GM23338 (cell line): Measurements from ENCODE around the gene TMEM174. TPM values are rescaled to one million over a fixed set of nuclear protein-coding genes. Genes with fewer than 3 reads are reported as not detected.

Experiments used
- ATAC-seq: fragments of 200-7000 bp; cut with Tn5 transposase; 3 replicates; pipeline ENCODE4 v1.9.1; 2020
- DNase-seq: peaks from one replicate; pipeline ENCODE4 v3.0.0-alpha.2; 2015; ENCODE audit warnings: low spot score
- H2AFZ ChIP-seq: fragments of 200-600 bp; sonication (generic); 2 replicates; pipeline ENCODE4 v1.8.0; 2016; ENCODE audit warnings: antibody characterized with exemption, mild to moderate bottlenecking, moderate library complexity
- H3F3A ChIP-seq: fragments of 200-600 bp; sonication (generic); replicated peaks from 2 replicates; pipeline ENCODE4 v1.8.0; 2017; ENCODE audit warnings: antibody characterized with exemption, mixed run types, low read depth
- H3K27ac ChIP-seq: fragments of 200-600 bp; sonication (generic); 2 replicates; pipeline ENCODE4 v1.6.1; 2016; ENCODE audit warnings: low read depth
- H3K27me3 ChIP-seq: fragments of 200-600 bp; sonication (generic); 2 replicates; pipeline ENCODE4 v1.8.0; 2016; ENCODE audit warnings: mild to moderate bottlenecking, mixed run types, moderate library complexity; ENCODE audit not compliant: insufficient read depth
- H3K36me3 ChIP-seq: fragments of 200-600 bp; sonication (generic); 2 replicates; pipeline ENCODE4 v1.8.0; 2016; ENCODE audit warnings: mild to moderate bottlenecking; ENCODE audit not compliant: insufficient read depth
- H3K4me1 ChIP-seq: fragments of 200-600 bp; sonication (generic); 2 replicates; pipeline ENCODE4 v1.8.0; 2016; ENCODE audit warnings: mild to moderate bottlenecking, moderate library complexity; ENCODE audit not compliant: insufficient read depth
- H3K4me2 ChIP-seq: fragments of 200-600 bp; sonication (generic); 2 replicates; pipeline ENCODE4 v1.7.1; 2017; ENCODE audit warnings: mixed run types
- H3K4me3 ChIP-seq: fragments of 200-600 bp; sonication (generic); 2 replicates; pipeline ENCODE4 v1.6.1; 2016; ENCODE audit warnings: mixed run types
- H3K79me2 ChIP-seq: fragments of 200-600 bp; sonication (generic); replicated peaks from 2 replicates; pipeline ENCODE4 v1.8.0; 2017; ENCODE audit warnings: mild to moderate bottlenecking; ENCODE audit not compliant: insufficient read depth
- H3K9me2 ChIP-seq: fragments of 200-600 bp; sonication (generic); 2 replicates; pipeline ENCODE4 v1.8.0; 2017; ENCODE audit not compliant: insufficient read depth
- H4K20me1 ChIP-seq: fragments of 200-600 bp; sonication (generic); replicated peaks from 2 replicates; pipeline ENCODE4 v1.8.0; 2017; ENCODE audit warnings: mild to moderate bottlenecking; ENCODE audit not compliant: insufficient read depth
- H3K27ac Mint-ChIP-seq: 2 replicates; pipeline ENCODE4 v1.8.0; 2020; ENCODE audit warnings: inconsistent platforms, mild to moderate bottlenecking, moderate library complexity, mixed read lengths
- H3K27me3 Mint-ChIP-seq: 3 replicates; pipeline ENCODE4 v1.8.0; 2022; ENCODE audit warnings: low read depth, mild to moderate bottlenecking, moderate library complexity, mixed read lengths, inconsistent platforms; ENCODE audit not compliant: insufficient read depth, poor library complexity
- H3K36me3 Mint-ChIP-seq: 3 replicates; pipeline ENCODE4 v1.8.0; 2021; ENCODE audit warnings: low read depth, mild to moderate bottlenecking, inconsistent platforms, moderate library complexity, mixed read lengths
- H3K4me1 Mint-ChIP-seq: 3 replicates; pipeline ENCODE4 v1.8.0; 2020; ENCODE audit warnings: mild to moderate bottlenecking, inconsistent platforms, mixed read lengths
- H3K4me3 Mint-ChIP-seq: 3 replicates; pipeline ENCODE4 v1.8.0; 2021; ENCODE audit warnings: moderate library complexity, mild to moderate bottlenecking, inconsistent platforms, mixed read lengths
- H3K9me3 Mint-ChIP-seq: 3 replicates; pipeline ENCODE4 v1.8.0; 2020; ENCODE audit warnings: moderate library complexity, mild to moderate bottlenecking, inconsistent platforms, mixed read lengths
- CREB1 ChIP-seq: fragments of 250-450 bp; sonication (Bioruptor Pico); IDR thresholded peaks from 2 replicates; pipeline ENCODE4 v1.5.0; 2020; ENCODE audit warnings: low read depth, mild to moderate bottlenecking, moderate library complexity
- EZH2 ChIP-seq: fragments of 200-600 bp; sonication (generic); IDR thresholded peaks from one replicate; pipeline ENCODE4 v1.8.0; 2017; ENCODE audit warnings: antibody characterized with exemption, mild to moderate bottlenecking, low read depth; ENCODE audit not compliant: unreplicated experiment
- EZH2phosphoT487 ChIP-seq: fragments of 200-600 bp; sonication (generic); IDR thresholded peaks from one replicate; pipeline ENCODE4 v1.8.1; 2018; ENCODE audit warnings: antibody characterized with exemption; ENCODE audit not compliant: unreplicated experiment
- JUNB ChIP-seq: IDR thresholded peaks from one replicate; pipeline ENCODE4 v1.6.1; 2016; ENCODE audit warnings: antibody characterized with exemption; ENCODE audit not compliant: unreplicated experiment
- NANOG ChIP-seq: IDR thresholded peaks from 2 replicates; pipeline ENCODE4 v1.6.1; 2016; ENCODE audit warnings: antibody characterized with exemption, borderline replicate concordance
- POLR2AphosphoS5 ChIP-seq: IDR thresholded peaks from 2 replicates; pipeline ENCODE4 v1.6.1; 2016; ENCODE audit warnings: antibody characterized with exemption, low read depth
- STAT1 ChIP-seq: IDR thresholded peaks from one replicate; pipeline ENCODE4 v1.6.1; 2016; ENCODE audit warnings: antibody characterized with exemption; ENCODE audit not compliant: unreplicated experiment
- ZNF114 ChIP-seq: fragments of 250-450 bp; sonication (Bioruptor Pico); IDR thresholded peaks from 2 replicates; pipeline ENCODE4 v1.5.0; 2020; ENCODE audit warnings: mild to moderate bottlenecking, moderate library complexity
- ZNF331 ChIP-seq: fragments of 250-450 bp; sonication (Bioruptor Pico); IDR thresholded peaks from 2 replicates; pipeline ENCODE4 v1.5.0; 2020; ENCODE audit warnings: low read depth, mild to moderate bottlenecking, moderate library complexity
- polyA plus RNA-seq: library from polyadenylated mRNA; unstranded; fragments of >200 nt; fragmentation: Nextera tagmentation; extraction: Ambion mirVana; gene quantifications from 2 replicates; pipeline ENCODE4 v1.2.1, GENCODE V29; 2016
- total RNA-seq: library from RNA; depleted of rRNA; stranded (reverse); fragments of >200 nt; shearing (Covaris generic); gene quantifications from 2 replicates; pipeline ENCODE4 v1.2.3, GENCODE V29; 2014
- TF ChIP-seq, protein P1 (sequence below): IDR thresholded peaks from 2 replicates; pipeline ENCODE4 v1.6.1; 2016; ENCODE audit warnings: antibody characterized with exemption
- TF ChIP-seq, protein P2 (sequence below): fragments of 250-450 bp; sonication (Bioruptor Pico); IDR thresholded peaks from 2 replicates; pipeline ENCODE4 v1.5.0; 2020; ENCODE audit warnings: mild to moderate bottlenecking, moderate library complexity
- TF ChIP-seq, protein P3 (sequence below), 2 experiments: fragments of 200-600 bp in 1 of 2; sonication (generic) in 1 of 2; conservative IDR thresholded peaks; 2 replicates each; pipeline versions ENCODE4 v1.5.1 to v1.6.1; 2016 to 2017; ENCODE audit warnings: antibody characterized with exemption in 2 of 2, low read depth in 2 of 2, mild to moderate bottlenecking in 2 of 2, moderate library complexity in 1 of 2
- TF ChIP-seq, protein P4 (sequence below): IDR thresholded peaks from one replicate; pipeline ENCODE4 v1.6.1; 2018; ENCODE audit warnings: antibody characterized with exemption; ENCODE audit not compliant: unreplicated experiment

TMEM174 gene
- total and polyA plus RNA-seq, 2 experiments from 2014 or later: not detected

DNA sequence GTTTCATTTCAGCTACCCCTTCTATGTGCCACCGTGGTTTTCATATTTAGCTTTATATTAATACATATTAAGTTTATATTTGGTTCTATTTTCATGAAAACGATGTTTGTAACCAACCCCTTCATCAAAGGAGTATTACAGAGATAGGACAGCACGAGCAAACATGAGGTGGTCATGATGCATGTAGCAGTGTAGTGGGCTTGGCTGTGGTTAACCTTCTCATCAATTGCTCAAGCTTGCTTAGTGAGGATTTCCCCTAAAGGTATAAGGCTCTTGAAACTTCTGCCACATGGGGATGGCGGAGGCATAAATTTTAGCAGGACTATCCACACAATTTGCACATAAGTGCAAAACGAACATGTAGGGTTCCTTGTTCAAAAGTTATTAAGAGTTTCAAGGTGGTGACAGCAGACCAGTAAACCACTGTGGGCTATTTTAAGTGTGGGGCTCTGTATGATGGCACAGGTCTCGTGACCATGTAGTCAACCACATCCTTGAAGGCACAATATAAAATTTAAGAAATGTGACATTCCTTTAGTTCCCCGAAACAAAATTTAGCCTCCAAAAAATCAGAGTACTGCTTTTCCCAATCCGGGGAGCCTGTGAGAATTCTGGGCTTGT, 24.8 kb downstream of the TMEM174 start:
- H3K4me1 ChIP-seq: peaks cover 13% of the 10 kb centered on the region
- Mint-ChIP-seq H3K36me3 (no peaks in the 10 kb centered on the region; the same call in 2 of the 3 replicates), H3K27ac (no peak overlapping the region), H3K27me3 (peaks cover 16% of the 10 kb centered on the region), H3K4me1 (peaks cover 3% of the 10 kb centered on the region; the same call in 2 of the 3 replicates), H3K9me3 (no peaks in the 10 kb centered on the region), H3K4me3 (no peak overlapping the region)
- H3K4me3 ChIP-seq: no peak overlapping the region
- DNase-seq (no peak), ATAC-seq (no peak)
- H3K4me2 ChIP-seq: no peak overlapping the region
- no peaks in the 10 kb centered on the region for H3K9me2 ChIP-seq
- H3K36me3 ChIP-seq: no peaks in the 10 kb centered on the region
- no peak overlapping the region for H3K27ac ChIP-seq
- no peaks in the 10 kb centered on the region for H3F3A ChIP-seq
- peaks cover 15% of the 10 kb centered on the region for H3K27me3 ChIP-seq
- H4K20me1 ChIP-seq: no peaks in the 10 kb centered on the region
- no peaks in the 10 kb centered on the region for H3K79me2 ChIP-seq
- no peak for TF ChIP-seq EZH2phosphoT487
- no peak for TF ChIP-seq CREB1
- no peak for TF ChIP-seq ZNF114 (CRISPR knock-in tag)
- TF ChIP-seq NANOG: no peak
- TF ChIP-seq, protein P1, sequence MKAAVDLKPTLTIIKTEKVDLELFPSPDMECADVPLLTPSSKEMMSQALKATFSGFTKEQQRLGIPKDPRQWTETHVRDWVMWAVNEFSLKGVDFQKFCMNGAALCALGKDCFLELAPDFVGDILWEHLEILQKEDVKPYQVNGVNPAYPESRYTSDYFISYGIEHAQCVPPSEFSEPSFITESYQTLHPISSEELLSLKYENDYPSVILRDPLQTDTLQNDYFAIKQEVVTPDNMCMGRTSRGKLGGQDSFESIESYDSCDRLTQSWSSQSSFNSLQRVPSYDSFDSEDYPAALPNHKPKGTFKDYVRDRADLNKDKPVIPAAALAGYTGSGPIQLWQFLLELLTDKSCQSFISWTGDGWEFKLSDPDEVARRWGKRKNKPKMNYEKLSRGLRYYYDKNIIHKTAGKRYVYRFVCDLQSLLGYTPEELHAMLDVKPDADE: no peak
- no peak for TF ChIP-seq ZNF331 (CRISPR knock-in tag)
- no peak for TF ChIP-seq POLR2AphosphoS5
- no peak for TF ChIP-seq EZH2
- TF ChIP-seq, protein P2, sequence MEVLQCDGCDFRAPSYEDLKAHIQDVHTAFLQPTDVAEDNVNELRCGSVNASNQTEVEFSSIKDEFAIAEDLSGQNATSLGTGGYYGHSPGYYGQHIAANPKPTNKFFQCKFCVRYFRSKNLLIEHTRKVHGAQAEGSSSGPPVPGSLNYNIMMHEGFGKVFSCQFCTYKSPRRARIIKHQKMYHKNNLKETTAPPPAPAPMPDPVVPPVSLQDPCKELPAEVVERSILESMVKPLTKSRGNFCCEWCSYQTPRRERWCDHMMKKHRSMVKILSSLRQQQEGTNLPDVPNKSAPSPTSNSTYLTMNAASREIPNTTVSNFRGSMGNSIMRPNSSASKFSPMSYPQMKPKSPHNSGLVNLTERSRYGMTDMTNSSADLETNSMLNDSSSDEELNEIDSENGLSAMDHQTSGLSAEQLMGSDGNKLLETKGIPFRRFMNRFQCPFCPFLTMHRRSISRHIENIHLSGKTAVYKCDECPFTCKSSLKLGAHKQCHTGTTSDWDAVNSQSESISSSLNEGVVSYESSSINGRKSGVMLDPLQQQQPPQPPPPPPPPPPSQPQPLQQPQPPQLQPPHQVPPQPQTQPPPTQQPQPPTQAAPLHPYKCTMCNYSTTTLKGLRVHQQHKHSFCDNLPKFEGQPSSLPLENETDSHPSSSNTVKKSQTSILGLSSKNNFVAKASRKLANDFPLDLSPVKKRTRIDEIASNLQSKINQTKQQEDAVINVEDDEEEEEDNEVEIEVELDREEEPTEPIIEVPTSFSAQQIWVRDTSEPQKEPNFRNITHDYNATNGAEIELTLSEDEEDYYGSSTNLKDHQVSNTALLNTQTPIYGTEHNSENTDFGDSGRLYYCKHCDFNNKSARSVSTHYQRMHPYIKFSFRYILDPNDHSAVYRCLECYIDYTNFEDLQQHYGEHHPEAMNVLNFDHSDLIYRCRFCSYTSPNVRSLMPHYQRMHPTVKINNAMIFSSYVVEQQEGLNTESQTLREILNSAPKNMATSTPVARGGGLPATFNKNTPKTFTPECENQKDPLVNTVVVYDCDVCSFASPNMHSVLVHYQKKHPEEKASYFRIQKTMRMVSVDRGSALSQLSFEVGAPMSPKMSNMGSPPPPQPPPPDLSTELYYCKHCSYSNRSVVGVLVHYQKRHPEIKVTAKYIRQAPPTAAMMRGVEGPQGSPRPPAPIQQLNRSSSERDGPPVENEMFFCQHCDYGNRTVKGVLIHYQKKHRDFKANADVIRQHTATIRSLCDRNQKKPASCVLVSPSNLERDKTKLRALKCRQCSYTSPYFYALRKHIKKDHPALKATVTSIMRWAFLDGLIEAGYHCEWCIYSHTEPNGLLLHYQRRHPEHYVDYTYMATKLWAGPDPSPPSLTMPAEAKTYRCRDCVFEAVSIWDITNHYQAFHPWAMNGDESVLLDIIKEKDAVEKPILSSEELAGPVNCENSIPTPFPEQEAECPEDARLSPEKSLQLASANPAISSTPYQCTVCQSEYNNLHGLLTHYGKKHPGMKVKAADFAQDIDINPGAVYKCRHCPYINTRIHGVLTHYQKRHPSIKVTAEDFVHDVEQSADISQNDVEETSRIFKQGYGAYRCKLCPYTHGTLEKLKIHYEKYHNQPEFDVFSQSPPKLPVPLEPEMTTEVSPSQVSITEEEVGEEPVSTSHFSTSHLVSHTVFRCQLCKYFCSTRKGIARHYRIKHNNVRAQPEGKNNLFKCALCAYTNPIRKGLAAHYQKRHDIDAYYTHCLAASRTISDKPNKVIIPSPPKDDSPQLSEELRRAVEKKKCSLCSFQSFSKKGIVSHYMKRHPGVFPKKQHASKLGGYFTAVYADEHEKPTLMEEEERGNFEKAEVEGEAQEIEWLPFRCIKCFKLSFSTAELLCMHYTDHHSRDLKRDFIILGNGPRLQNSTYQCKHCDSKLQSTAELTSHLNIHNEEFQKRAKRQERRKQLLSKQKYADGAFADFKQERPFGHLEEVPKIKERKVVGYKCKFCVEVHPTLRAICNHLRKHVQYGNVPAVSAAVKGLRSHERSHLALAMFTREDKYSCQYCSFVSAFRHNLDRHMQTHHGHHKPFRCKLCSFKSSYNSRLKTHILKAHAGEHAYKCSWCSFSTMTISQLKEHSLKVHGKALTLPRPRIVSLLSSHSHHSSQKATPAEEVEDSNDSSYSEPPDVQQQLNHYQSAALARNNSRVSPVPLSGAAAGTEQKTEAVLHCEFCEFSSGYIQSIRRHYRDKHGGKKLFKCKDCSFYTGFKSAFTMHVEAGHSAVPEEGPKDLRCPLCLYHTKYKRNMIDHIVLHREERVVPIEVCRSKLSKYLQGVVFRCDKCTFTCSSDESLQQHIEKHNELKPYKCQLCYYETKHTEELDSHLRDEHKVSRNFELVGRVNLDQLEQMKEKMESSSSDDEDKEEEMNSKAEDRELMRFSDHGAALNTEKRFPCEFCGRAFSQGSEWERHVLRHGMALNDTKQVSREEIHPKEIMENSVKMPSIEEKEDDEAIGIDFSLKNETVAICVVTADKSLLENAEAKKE (CRISPR knock-in tag): no peak
- TF ChIP-seq, protein P3, sequence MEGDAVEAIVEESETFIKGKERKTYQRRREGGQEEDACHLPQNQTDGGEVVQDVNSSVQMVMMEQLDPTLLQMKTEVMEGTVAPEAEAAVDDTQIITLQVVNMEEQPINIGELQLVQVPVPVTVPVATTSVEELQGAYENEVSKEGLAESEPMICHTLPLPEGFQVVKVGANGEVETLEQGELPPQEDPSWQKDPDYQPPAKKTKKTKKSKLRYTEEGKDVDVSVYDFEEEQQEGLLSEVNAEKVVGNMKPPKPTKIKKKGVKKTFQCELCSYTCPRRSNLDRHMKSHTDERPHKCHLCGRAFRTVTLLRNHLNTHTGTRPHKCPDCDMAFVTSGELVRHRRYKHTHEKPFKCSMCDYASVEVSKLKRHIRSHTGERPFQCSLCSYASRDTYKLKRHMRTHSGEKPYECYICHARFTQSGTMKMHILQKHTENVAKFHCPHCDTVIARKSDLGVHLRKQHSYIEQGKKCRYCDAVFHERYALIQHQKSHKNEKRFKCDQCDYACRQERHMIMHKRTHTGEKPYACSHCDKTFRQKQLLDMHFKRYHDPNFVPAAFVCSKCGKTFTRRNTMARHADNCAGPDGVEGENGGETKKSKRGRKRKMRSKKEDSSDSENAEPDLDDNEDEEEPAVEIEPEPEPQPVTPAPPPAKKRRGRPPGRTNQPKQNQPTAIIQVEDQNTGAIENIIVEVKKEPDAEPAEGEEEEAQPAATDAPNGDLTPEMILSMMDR (conservative IDR thresholded peaks at IDR 0.05; ENCODE audit: low read depth in 2 of 2): no peak
- no peak for TF ChIP-seq JUNB
- TF ChIP-seq, protein P4, sequence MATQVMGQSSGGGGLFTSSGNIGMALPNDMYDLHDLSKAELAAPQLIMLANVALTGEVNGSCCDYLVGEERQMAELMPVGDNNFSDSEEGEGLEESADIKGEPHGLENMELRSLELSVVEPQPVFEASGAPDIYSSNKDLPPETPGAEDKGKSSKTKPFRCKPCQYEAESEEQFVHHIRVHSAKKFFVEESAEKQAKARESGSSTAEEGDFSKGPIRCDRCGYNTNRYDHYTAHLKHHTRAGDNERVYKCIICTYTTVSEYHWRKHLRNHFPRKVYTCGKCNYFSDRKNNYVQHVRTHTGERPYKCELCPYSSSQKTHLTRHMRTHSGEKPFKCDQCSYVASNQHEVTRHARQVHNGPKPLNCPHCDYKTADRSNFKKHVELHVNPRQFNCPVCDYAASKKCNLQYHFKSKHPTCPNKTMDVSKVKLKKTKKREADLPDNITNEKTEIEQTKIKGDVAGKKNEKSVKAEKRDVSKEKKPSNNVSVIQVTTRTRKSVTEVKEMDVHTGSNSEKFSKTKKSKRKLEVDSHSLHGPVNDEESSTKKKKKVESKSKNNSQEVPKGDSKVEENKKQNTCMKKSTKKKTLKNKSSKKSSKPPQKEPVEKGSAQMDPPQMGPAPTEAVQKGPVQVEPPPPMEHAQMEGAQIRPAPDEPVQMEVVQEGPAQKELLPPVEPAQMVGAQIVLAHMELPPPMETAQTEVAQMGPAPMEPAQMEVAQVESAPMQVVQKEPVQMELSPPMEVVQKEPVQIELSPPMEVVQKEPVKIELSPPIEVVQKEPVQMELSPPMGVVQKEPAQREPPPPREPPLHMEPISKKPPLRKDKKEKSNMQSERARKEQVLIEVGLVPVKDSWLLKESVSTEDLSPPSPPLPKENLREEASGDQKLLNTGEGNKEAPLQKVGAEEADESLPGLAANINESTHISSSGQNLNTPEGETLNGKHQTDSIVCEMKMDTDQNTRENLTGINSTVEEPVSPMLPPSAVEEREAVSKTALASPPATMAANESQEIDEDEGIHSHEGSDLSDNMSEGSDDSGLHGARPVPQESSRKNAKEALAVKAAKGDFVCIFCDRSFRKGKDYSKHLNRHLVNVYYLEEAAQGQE: no peak
- TF ChIP-seq STAT1: no peak
- H2AFZ ChIP-seq: no peak overlapping the region
